Measurements from ENCODE around the gene RPS21.

DNA sequence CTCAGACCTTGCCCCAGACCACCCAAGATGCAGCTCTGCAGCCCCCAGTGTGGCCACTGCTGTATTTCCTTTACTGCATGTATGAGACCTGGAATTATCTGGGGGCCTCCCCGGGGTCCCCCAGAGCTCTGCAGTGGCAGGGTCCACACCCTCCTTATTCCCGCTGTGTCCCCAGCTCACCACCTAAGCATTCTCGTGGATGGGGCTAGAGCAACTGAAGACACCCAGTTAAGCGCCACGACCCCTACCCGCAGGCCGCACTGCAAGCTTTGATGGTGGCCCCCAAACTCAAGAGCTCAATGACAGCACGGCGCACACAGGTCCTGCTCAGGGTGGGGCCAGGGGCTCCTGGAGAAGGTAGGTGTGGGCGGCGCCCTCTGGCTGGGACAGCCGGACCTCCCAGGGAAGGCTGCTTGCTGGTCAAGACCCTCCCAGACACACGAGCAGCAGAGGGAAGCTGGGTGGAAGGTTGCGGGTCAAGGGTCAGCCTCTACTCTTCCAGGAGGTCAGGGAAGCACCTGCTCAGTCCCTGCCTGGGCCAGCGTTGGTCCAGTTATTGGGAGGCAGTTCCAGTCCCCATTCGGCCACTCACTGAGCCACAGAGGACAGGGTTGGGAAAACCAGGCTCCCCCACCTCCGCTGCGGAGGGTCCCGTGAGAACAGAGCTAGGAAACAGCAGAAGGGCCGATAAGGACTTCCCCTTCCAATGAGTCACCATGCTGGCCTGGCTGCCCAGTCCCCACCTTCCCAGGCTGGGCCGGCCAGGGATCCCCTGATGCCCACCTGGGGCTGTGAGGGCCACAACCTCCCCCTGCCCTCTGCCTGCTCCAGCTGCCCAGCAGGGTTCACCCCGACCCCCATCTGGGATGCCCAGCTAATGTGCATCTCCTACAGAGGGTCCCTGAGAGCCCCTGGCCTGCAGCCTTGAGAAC, 22.7 kb upstream of the RPS21 start:
- no peak for TF ChIP-seq POLR2A (conservative IDR thresholded peaks at IDR 0.05)
- TF ChIP-seq ZNF707 (CRISPR knock-in tag; conservative IDR thresholded peaks at IDR 0.05): no peak
- TF ChIP-seq NFE2 (IDR thresholded peaks at IDR 0.05; ENCODE audit: low read depth): no peak
- no peak for TF ChIP-seq MAZ (CRISPR knock-in tag; conservative IDR thresholded peaks at IDR 0.05 in 1 of 2, IDR thresholded peaks at IDR 0.05 in 1 of 2)
- no peak for TF ChIP-seq CHCHD3 (CRISPR knock-in tag; IDR thresholded peaks at IDR 0.05)
